CD4-positive, CD25-positive, alpha-beta regulatory T cell (primary cell): ENCODE data around the gene SIGLEC9. TPM values are rescaled to one million over a fixed set of nuclear protein-coding genes. Genes with fewer than 3 reads are reported as not detected.
"Not testable (repeated sequence)": the region's sequence is repeated elsewhere in the genome, so short reads cannot be mapped to it uniquely, and the experiment has no call there.

ENCODE experiments used
- ATAC-seq, 2 donors: fragments of 150-1000 bp; cut with Tn5 transposase; one replicate each; pipeline ENCODE4 v1.10.0; 2021; ENCODE audit warnings: low read depth in 2 of 2, moderate number of reproducible peaks in 2 of 2, moderate library complexity in 1 of 2
- DNase-seq, 3 donors: peaks; one replicate each; pipeline versions ENCODE4 v3.0.0 to v3.0.0-alpha.2; 2012 to 2022; ENCODE audit warnings: mixed read lengths in 1 of 3
- H3K27ac ChIP-seq: one replicate; pipeline ENCODE4 v1.7.0; 2013; ENCODE audit warnings: mild to moderate bottlenecking, low read length; ENCODE audit not compliant: insufficient read depth, poor library complexity, severe bottlenecking
- H3K27me3 ChIP-seq: one replicate; pipeline ENCODE4 v1.7.0; 2013; ENCODE audit warnings: low read length; ENCODE audit not compliant: control insufficient read depth, insufficient read depth
- H3K36me3 ChIP-seq: one replicate; pipeline ENCODE4 v1.7.0; 2013; ENCODE audit warnings: mild to moderate bottlenecking, low read length, moderate library complexity; ENCODE audit not compliant: control insufficient read depth, insufficient read depth
- H3K4me1 ChIP-seq: 2 replicates; pipeline ENCODE4 v1.7.0; 2013; ENCODE audit warnings: mild to moderate bottlenecking, low read length; ENCODE audit not compliant: insufficient read depth, control insufficient read depth, poor library complexity, severe bottlenecking
- H3K4me3 ChIP-seq: one replicate; pipeline ENCODE4 v1.7.0; 2013; ENCODE audit warnings: low read depth, mild to moderate bottlenecking, low read length, moderate library complexity
- H3K9me3 ChIP-seq, 2 experiments: 1 replicate in 1 of 2; 2 replicates in 1 of 2; pipeline ENCODE4 v1.7.0; 2013; ENCODE audit warnings: low read length in 2 of 2, mild to moderate bottlenecking in 1 of 2, moderate library complexity in 1 of 2; ENCODE audit not compliant: control insufficient read depth in 2 of 2
- H3K27ac Mint-ChIP-seq, 3 donors: one replicate each; pipeline ENCODE4 v1.8.0; 2020 to 2022; ENCODE audit warnings: mild to moderate bottlenecking in 3 of 3, mixed read lengths in 3 of 3, moderate library complexity in 2 of 3
- H3K27me3 Mint-ChIP-seq: one replicate; pipeline ENCODE4 v1.8.0; 2022; ENCODE audit warnings: mild to moderate bottlenecking, mixed read lengths
- H3K36me3 Mint-ChIP-seq: one replicate; pipeline ENCODE4 v1.8.0; 2020; ENCODE audit warnings: mixed read lengths
- H3K4me1 Mint-ChIP-seq, 4 donors: one replicate each; pipeline ENCODE4 v1.8.0; 2020 to 2022; ENCODE audit warnings: mixed read lengths in 4 of 4, mild to moderate bottlenecking in 1 of 4
- H3K4me3 Mint-ChIP-seq, 4 donors: one replicate each; pipeline ENCODE4 v1.8.0; 2020 to 2022; ENCODE audit warnings: mild to moderate bottlenecking in 4 of 4, mixed read lengths in 4 of 4, moderate library complexity in 3 of 4
- H3K9me3 Mint-ChIP-seq, 7 donors: one replicate each; pipeline ENCODE4 v1.8.0; 2020 to 2022; ENCODE audit warnings: mixed read lengths in 7 of 7, mild to moderate bottlenecking in 3 of 7, moderate library complexity in 2 of 7
- polyA plus RNA-seq, 4 donors: library from polyadenylated mRNA; unstranded; fragments of 300-500 nt; fragmentation: Illumina TruSeq; gene quantifications; one replicate each; pipeline ENCODE4 v1.2.3, GENCODE V29; 2021
- total RNA-seq: library from RNA; stranded (reverse); gene quantifications from one replicate; pipeline ENCODE4 v1.2.3, GENCODE V29; 2022

Gene SIGLEC9
- total and polyA plus RNA-seq, 5 donors from 2014 or later, result 0.33 to 1.1 (median 0.44) TPM; not detected in 1

DNA sequence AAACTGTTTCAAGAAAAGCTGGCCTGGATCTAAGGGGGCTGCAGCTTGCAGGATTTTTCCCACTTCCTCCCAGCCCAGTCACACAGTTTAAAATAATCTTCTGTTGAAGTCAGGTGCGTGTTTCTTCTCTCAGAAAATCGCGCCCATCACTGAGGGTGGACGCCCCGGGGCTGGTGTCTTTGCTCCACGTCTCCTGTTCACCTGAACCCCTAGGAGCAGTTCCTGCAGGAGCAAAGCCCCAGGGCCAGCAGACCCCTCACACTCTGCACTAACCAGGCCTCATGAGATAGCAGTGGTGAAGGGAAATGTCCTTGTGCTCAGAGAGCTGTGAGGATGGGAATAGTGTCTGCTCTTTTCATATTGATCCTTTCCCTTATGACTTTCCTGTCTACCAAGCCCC lies 16.5 kb downstream of the SIGLEC9 start:
- peaks cover 2% of the 10 kb centered on the region for H3K27me3 ChIP-seq
- no peaks in the 10 kb centered on the region for H3K36me3 ChIP-seq
- no peaks in the 10 kb centered on the region for H3K9me3 ChIP-seq
- DNase-seq (no peak), ATAC-seq (no peak)
- H3K27ac Mint-ChIP-seq, result peak overlapping the region in 1 of 3 donors; percentile 55
- no peak overlapping the region for H3K4me3 Mint-ChIP-seq
- H3K27me3 Mint-ChIP-seq, result peaks cover 30% of the 10 kb centered on the region
- H3K9me3 Mint-ChIP-seq, result no peaks in the 10 kb centered on the region
- H3K4me3 ChIP-seq, result no peak overlapping the region
- H3K36me3 Mint-ChIP-seq, result peaks cover 6% of the 10 kb centered on the region
- peaks cover 7% of the 10 kb centered on the region for H3K4me1 ChIP-seq
- H3K4me1 Mint-ChIP-seq, result peaks cover 9 to 27% (median 16%) of the 10 kb centered on the region in 4 donors
- no peak overlapping the region for H3K27ac ChIP-seq

DNA sequence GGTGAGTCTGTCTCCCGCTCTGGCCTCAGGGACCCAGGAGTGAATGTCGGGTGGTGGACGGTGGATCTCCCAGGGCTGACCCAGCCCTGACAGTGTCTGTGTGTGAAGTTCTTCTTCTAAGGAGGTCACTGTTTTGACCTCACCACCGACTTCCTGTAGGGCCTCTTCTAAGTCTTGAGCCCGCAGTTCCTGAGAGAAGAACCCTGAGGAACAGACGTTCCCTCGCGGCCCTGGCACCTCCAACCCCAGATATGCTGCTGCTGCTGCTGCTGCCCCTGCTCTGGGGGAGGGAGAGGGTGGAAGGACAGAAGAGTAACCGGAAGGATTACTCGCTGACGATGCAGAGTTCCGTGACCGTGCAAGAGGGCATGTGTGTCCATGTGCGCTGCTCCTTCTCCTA lies 17.4 kb downstream of the SIGLEC9 start, which contains the start of gene SIGLEC7:
Gene SIGLEC7 (plus strand): TSS at position 183 of the 400 bp plus-strand sequence. CDS start 69 bp downstream, at position 252.
- H3K27me3 ChIP-seq, result peaks cover 2% of the 10 kb centered on the region
- Mint-ChIP-seq H3K36me3 (peaks cover 4% of the 10 kb centered on the region), H3K4me3 (no peak within 1 kb of the TSS), H3K9me3 (no peaks in the 10 kb centered on the region), H3K27me3 (peaks cover 27% of the 10 kb centered on the region), H3K27ac (peak within 1 kb of the TSS in 2 of 3 donors; percentile 44 to 56), H3K4me1 (peaks cover 9 to 18% (median 9%) of the 10 kb centered on the region in 4 donors)
- peaks cover under 1% of the 10 kb centered on the region for H3K4me1 ChIP-seq
- DNase-seq (no peak), ATAC-seq (no peak)
- no peak within 1 kb of the TSS for H3K4me3 ChIP-seq
- no peaks in the 10 kb centered on the region for H3K36me3 ChIP-seq
- H3K27ac ChIP-seq, result no peak within 1 kb of the TSS
- H3K9me3 ChIP-seq, result no peaks in the 10 kb centered on the region

DNA sequence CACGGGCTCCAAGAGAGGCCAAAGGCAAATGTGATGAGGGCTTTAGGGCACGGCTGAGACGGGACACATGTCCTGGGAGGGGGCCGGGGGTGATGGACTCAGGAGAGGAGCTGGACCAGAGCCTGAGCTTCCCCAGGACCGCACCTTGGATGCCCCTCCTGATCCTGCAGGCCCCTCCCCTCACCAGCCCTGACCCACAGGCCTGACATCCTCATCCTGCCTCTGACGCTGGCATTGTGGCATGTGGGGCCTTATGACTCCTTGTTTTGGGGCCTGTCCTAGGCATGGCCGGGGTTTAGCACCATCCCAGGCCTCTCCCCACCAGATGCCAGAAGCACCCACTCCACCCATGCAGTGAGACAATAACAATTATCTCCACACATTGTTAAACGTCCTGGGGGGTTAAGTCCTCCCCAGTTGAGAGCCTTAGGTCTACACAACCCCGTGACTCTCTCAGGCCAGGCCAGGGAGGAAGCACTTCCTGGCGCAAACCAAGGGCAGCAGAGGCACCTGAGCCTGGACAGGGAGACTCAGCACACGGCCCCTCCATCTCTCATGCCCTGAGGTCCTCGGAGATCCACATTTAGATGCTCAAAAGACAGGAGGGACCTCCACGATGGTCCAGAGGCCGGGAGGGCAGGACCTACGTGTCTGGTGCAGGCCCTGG lies 18.2 kb downstream of the SIGLEC9 start:
- not testable (repeated sequence) for H3K27me3 ChIP-seq, H3K4me3 Mint-ChIP-seq, DNase-seq, H3K9me3 ChIP-seq, H3K36me3 ChIP-seq, H3K36me3 Mint-ChIP-seq, H3K27ac ChIP-seq, ATAC-seq, H3K4me1 ChIP-seq, H3K9me3 Mint-ChIP-seq, H3K4me3 ChIP-seq
- Mint-ChIP-seq H3K27me3 (peaks cover 21% of the 10 kb centered on the region), H3K27ac (peak overlapping the region in 2 of 3 donors; percentile 44 to 56), H3K4me1 (peaks cover 3 to 14% (median 7%) of the 10 kb centered on the region in 4 donors)

DNA sequence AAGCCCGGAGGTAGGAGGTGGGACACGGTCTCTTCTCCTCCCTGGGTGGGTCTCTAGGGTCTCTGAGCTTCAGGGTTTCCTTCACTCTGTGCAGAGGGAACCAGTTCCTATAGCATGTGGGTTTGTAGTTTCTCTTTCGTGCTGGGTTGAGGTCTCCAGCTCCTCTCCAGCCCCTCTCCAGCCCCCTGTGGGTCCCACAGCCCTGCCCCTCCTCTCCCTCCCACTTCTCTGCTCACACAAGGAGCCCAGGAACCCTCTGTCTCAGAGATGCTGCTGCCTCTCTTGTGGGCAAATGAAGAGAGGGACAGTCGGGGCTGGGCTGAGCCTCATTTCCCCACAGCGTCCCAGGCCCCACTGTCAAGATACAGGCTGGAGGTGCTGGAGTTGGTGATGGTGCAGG lies 18.8 kb downstream of the SIGLEC9 start:
- ATAC-seq (no peak), DNase-seq (no peak)
- no peaks in the 10 kb centered on the region for H3K36me3 ChIP-seq
- no peaks in the 10 kb centered on the region for H3K9me3 ChIP-seq
- H3K27ac ChIP-seq, result no peak overlapping the region
- Mint-ChIP-seq H3K4me1 (peaks cover 5 to 16% (median 7%) of the 10 kb centered on the region in 4 donors), H3K9me3 (no peaks in the 10 kb centered on the region), H3K4me3 (no peak overlapping the region), H3K27me3 (peaks cover 24% of the 10 kb centered on the region), H3K36me3 (peaks cover 4% of the 10 kb centered on the region), H3K27ac (no peak overlapping the region)
- no peaks in the 10 kb centered on the region for H3K4me1 ChIP-seq
- H3K27me3 ChIP-seq, result peaks cover 2% of the 10 kb centered on the region
- no peak overlapping the region for H3K4me3 ChIP-seq

DNA sequence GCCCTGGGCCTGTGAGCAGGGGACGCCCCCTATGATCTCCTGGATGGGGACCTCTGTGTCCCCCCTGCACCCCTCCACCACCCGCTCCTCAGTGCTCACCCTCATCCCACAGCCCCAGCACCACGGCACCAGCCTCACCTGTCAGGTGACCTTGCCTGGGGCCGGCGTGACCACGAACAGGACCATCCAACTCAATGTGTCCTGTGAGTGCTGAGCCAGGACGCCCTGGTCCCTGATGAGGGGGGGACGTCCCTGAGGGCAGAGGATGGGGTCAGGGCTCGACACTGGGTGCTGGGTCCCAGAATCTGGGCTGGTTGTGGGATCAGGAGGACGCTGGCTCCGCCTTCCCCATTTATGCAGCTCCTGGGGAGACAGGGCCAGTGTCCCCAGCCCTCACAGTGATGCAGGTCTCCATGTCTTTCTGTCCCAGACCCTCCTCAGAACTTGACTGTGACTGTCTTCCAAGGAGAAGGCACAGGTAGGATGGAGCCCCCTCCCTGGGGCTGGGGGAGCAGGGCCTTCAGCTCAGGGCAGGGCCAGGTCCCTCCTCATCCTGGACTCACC lies 19.9 kb downstream of the SIGLEC9 start:
- DNase-seq (no peak), ATAC-seq (no peak)
- Histone ChIP-seq H3K27ac (no peak overlapping the region), H3K36me3 (no peaks in the 10 kb centered on the region), H3K27me3 (peaks cover 1% of the 10 kb centered on the region), H3K4me3 (no peak overlapping the region), H3K4me1 (no peaks in the 10 kb centered on the region), H3K9me3 (no peaks in the 10 kb centered on the region)
- no peak overlapping the region for H3K4me3 Mint-ChIP-seq
- H3K27ac Mint-ChIP-seq, result peak overlapping the region in 1 of 3 donors; percentile 55
- peaks cover 17% of the 10 kb centered on the region for H3K27me3 Mint-ChIP-seq
- H3K4me1 Mint-ChIP-seq, result peaks cover 0 to 12% (median 4%) of the 10 kb centered on the region in 4 donors
- H3K36me3 Mint-ChIP-seq, result no peaks in the 10 kb centered on the region
- no peaks in the 10 kb centered on the region for H3K9me3 Mint-ChIP-seq

DNA sequence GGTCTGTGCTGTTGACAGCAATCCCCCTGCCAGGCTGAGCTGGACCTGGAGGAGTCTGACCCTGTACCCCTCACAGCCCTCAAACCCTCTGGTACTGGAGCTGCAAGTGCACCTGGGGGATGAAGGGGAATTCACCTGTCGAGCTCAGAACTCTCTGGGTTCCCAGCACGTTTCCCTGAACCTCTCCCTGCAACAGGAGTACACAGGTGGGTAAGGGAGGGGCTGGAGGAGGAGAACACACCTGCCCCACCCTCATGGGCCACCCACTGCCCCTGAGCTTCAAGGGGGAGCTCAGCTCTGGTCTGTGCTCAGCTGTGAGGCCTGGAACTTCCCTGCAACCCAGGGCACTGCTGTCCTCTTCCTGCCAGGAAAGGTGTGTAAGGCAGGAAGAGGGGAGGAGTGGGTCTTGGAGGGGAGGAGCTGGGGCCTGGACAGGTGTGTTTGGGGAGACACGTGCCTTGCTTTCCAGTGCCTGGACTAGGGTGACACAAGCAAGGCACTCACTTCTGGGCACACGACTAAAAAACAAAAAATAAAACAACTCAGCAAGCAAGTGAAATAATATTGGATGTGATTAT lies 21.3 kb downstream of the SIGLEC9 start:
- ATAC-seq (no peak), DNase-seq (no peak)
- peaks cover 2% of the 10 kb centered on the region for H3K27me3 ChIP-seq
- peaks cover 17% of the 10 kb centered on the region for H3K27me3 Mint-ChIP-seq
- no peaks in the 10 kb centered on the region for H3K9me3 ChIP-seq
- H3K27ac Mint-ChIP-seq, result peak overlapping the region in 1 of 3 donors; percentile 15
- H3K36me3 ChIP-seq, result no peaks in the 10 kb centered on the region
- no peaks in the 10 kb centered on the region for H3K4me1 ChIP-seq
- peaks cover 0 to 11% (median 3%) of the 10 kb centered on the region in 4 donors for H3K4me1 Mint-ChIP-seq
- H3K36me3 Mint-ChIP-seq, result peaks cover 7% of the 10 kb centered on the region
- no peak overlapping the region for H3K4me3 ChIP-seq
- H3K9me3 Mint-ChIP-seq, result no peaks in the 10 kb centered on the region
- H3K27ac ChIP-seq, result no peak overlapping the region
- H3K4me3 Mint-ChIP-seq, result no peak overlapping the region

DNA sequence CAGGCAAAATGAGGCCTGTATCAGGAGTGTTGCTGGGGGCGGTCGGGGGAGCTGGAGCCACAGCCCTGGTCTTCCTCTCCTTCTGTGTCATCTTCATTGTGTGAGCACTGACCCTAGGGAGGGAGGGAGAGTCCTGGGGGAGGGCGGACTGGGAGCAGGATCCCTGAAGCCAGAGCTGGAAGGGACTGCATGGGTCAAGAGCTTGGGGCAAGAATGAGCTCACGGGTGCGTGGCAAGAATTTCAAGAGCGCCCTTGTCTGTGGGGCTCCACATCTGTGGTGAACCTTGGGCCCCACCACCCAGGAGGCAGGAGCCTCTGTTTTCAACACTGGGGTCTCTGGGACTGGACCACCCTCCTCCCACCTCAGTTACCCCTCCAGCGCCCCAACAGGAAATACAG lies 22.0 kb downstream of the SIGLEC9 start:
- Mint-ChIP-seq H3K4me1 (peaks cover 0 to 11% (median 3%) of the 10 kb centered on the region in 4 donors), H3K27me3 (peaks cover 13% of the 10 kb centered on the region), H3K27ac (peak overlapping the region in 1 of 3 donors; percentile 36), H3K9me3 (peaks cover 0 to 1% (median 0%) of the 10 kb centered on the region in 7 donors), H3K4me3 (no peak overlapping the region), H3K36me3 (peaks cover 7% of the 10 kb centered on the region)
- Histone ChIP-seq H3K9me3 (no peaks in the 10 kb centered on the region), H3K4me3 (no peak overlapping the region), H3K27me3 (peaks cover 6% of the 10 kb centered on the region), H3K27ac (no peak overlapping the region), H3K36me3 (no peaks in the 10 kb centered on the region), H3K4me1 (no peaks in the 10 kb centered on the region)
- ATAC-seq (no peak), DNase-seq (no peak)
